Small intestine (tissue), 7 donors: ENCODE data around the gene NFATC2. TPM values are rescaled to one million over a fixed set of nuclear protein-coding genes. Genes with fewer than 3 reads are reported as not detected.
"Not testable (repeated sequence)": the region's sequence is repeated elsewhere in the genome, so short reads cannot be mapped to it uniquely, and the experiment has no call there.

Experiments used
- DNase-seq, 2 donors: peaks; one replicate each; pipeline versions ENCODE4 v3.0.0 to v3.0.0-alpha.2; 2013
- FAIRE-seq: peaks from 2 replicates; lab custom pipeline; 2012; peaks lifted over from hg19 to GRCh38; lab: Jason Lieb, UNC
- H3K27ac ChIP-seq, 3 donors: one replicate each; pipeline ENCODE4 v1.5.1; 2013; ENCODE audit warnings: low read length in 2 of 3, mild to moderate bottlenecking in 2 of 3, control low read depth in 1 of 3, inconsistent platforms in 1 of 3, low read depth in 1 of 3, moderate library complexity in 1 of 3
- H3K27me3 ChIP-seq, 3 donors: one replicate each; pipeline ENCODE4 v1.6.1; 2013; ENCODE audit warnings: low read length in 3 of 3, inconsistent platforms in 1 of 3; ENCODE audit not compliant: control insufficient read depth in 3 of 3, insufficient read depth in 3 of 3
- H3K36me3 ChIP-seq, 3 donors: one replicate each; pipeline ENCODE4 v1.6.1; 2013; ENCODE audit warnings: low read length in 3 of 3, inconsistent platforms in 1 of 3, low read depth in 1 of 3, mild to moderate bottlenecking in 1 of 3, moderate library complexity in 1 of 3; ENCODE audit not compliant: control insufficient read depth in 3 of 3, insufficient read depth in 2 of 3
- H3K4me1 ChIP-seq, 3 donors: one replicate each; pipeline ENCODE4 v1.6.1; 2013; ENCODE audit warnings: low read length in 2 of 3, inconsistent platforms in 1 of 3, low read depth in 1 of 3, mild to moderate bottlenecking in 1 of 3, moderate library complexity in 1 of 3; ENCODE audit not compliant: control insufficient read depth in 3 of 3, insufficient read depth in 2 of 3
- H3K4me3 ChIP-seq, 3 donors: one replicate each; pipeline ENCODE4 v1.5.1; 2013; ENCODE audit warnings: low read length in 3 of 3, control low read depth in 1 of 3, inconsistent platforms in 1 of 3, low read depth in 1 of 3, mild to moderate bottlenecking in 1 of 3, moderate library complexity in 1 of 3
- H3K9me3 ChIP-seq, 2 donors: one replicate each; pipeline ENCODE4 v1.6.1; 2013; ENCODE audit warnings: low read depth in 1 of 2, low read length in 1 of 2; ENCODE audit not compliant: control insufficient read depth in 2 of 2, insufficient read depth in 1 of 2
- WGBS, 3 donors: extraction: QIAGEN DNeasy Blood & Tissue Kit; methylation state at CpG; one replicate each; pipeline ENCODE4 v1.1.7; 2013; 5-methylcytosine and 5-hydroxymethylcytosine counted together
- polyA plus RNA-seq, 4 donors: library from polyadenylated mRNA; stranded (reverse) in 3 of 4; unstranded in 1 of 4; fragments of 200-250 nt in 3 of 4; fragments of 120-200 nt in 1 of 4; gene quantifications; one replicate each; pipeline versions ENCODE4 v1.2.1 to v1.2.3, GENCODE V29; 2013
- donor health status: healthy with polysubstance abuse.
- donor health status: control.
- donor health status: control.
- donor health status: Bipolar disorder and iron deficiency.
- donor health status: healthy.

NFATC2 gene
- polyA plus RNA-seq, 4 donors: 3.1 to 19.4 (median 6.2) TPM

DNA sequence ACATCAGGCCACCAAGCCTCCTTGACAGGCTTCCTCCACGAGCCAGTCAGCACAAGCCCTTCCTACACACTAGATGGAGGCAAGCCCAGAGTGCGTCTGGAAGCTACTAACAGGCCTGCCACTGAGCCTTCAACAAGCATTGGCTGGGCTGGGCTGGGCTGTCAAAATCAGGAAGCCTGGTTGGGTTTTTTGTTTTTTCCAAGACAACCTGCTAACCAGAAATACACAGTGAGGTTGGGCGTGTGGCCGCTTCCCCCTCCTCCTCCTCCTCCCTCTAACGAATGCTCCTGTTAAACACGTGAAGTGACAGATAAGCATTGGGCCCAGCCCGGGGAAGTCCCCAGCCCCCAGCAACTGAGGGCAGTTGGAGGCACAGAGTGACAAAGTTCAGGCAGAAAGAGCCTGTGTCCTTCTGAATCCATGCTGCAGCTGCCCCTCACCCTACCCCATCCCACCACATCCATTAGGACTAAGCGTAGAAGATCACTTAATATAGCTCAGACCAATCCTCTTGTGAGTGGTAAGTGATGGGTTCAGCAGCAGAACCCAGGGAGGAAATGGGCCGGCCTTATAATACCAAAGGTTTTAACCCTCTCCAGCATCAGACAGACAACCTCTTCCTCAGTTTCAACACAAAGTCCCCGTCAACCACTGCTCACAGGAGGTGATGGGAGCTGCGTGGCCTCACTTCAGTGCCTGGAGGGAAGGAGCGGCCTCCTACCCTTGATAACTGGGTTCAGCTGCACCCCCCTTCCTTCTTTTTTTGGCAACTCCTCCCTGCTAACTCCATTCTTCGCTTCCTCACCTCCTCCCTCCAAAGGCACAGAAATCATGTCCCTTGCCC lies 1.1 kb downstream of the NFATC2 start:
- peak; percentile 86 to 91 for DNase-seq
- no peaks in the 10 kb centered on the region for H3K27me3 ChIP-seq
- FAIRE-seq: no peak
- H3K27ac ChIP-seq: peak overlapping the region; percentile 80 to 91 (median 86)
- H3K4me3 ChIP-seq: peak overlapping the region; percentile 66 to 94 (median 75)
- peaks cover 0 to 9% (median 0%) of the 10 kb centered on the region in 3 donors for H3K36me3 ChIP-seq
- H3K4me1 ChIP-seq: peaks cover 0 to 16% (median 2%) of the 10 kb centered on the region in 3 donors
- WGBS, 3 donors: 2 to 10% (median 5%) methylated on average over 13 of the region's 13 CpGs
- peaks cover 0 to 5% of the 10 kb centered on the region in 2 donors for H3K9me3 ChIP-seq

DNA sequence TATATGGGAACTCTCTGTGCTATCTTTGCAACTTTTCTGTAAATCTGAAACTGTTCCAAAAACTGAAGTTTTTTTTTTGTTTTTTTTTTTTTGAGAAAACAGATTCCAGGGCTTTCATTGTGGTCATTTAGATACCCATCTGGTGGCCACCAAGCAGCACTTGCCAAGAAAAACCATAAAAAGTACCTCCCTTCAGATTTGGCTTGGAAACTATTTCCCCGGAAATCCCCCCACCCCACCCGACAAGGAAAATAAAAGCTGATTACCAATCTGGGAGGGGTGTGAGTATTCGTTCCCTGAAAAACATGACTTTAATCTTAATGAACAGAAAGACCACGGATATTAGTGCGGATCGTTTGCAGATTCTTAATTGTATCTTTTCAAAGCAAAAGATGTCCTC lies 1.9 kb downstream of the NFATC2 start:
- no peak for FAIRE-seq
- H3K36me3 ChIP-seq: peaks cover 0 to 9% (median 0%) of the 10 kb centered on the region in 3 donors

DNA sequence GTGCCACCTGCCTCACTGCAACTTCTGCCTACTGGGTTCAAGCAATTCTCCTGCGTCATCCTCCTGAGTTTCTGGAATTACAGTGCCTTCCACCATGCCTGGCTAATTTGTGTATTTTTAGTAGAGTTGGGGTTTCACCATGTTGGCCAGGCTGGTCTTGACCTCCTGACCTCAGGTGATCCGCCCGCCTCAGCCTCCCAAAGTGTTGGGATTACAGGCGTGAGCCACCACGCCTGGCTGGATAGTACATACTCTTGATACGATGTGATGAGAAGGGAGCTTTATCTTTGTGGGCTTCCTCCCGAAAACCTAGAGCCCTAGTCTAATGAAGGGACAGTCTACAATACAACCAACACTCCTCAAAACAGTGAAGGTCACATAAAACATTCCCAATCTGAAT lies 2.4 kb downstream of the NFATC2 start:
- not testable (repeated sequence) for FAIRE-seq, H3K4me3 ChIP-seq, H3K27me3 ChIP-seq, DNase-seq, H3K9me3 ChIP-seq
- Histone ChIP-seq H3K36me3 (peaks cover 0 to 12% (median 0%) of the 10 kb centered on the region in 3 donors), H3K27ac (peak overlapping the region in 1 of 3 donors; percentile 91), H3K4me1 (peaks cover 0 to 22% (median 2%) of the 10 kb centered on the region in 3 donors)
- WGBS, 3 donors: 72 to 78% (median 77%) methylated on average over 7 of the region's 7 CpGs

More for the DNA sequence above, 1.9 kb downstream of the NFATC2 start:
- Histone ChIP-seq H3K27me3 (no peaks in the 10 kb centered on the region), H3K4me1 (peaks cover 0 to 19% (median 2%) of the 10 kb centered on the region in 3 donors), H3K27ac (peak overlapping the region; percentile 38 to 91 (median 80)), H3K9me3 (peaks cover 0 to 5% of the 10 kb centered on the region in 2 donors), H3K4me3 (peak overlapping the region in 2 of 3 donors; percentile 75 to 94)
- DNase-seq: no peak
- 10 to 21% (median 10%) methylated on average over 6 of the region's 6 CpGs for WGBS, 3 donors

DNA sequence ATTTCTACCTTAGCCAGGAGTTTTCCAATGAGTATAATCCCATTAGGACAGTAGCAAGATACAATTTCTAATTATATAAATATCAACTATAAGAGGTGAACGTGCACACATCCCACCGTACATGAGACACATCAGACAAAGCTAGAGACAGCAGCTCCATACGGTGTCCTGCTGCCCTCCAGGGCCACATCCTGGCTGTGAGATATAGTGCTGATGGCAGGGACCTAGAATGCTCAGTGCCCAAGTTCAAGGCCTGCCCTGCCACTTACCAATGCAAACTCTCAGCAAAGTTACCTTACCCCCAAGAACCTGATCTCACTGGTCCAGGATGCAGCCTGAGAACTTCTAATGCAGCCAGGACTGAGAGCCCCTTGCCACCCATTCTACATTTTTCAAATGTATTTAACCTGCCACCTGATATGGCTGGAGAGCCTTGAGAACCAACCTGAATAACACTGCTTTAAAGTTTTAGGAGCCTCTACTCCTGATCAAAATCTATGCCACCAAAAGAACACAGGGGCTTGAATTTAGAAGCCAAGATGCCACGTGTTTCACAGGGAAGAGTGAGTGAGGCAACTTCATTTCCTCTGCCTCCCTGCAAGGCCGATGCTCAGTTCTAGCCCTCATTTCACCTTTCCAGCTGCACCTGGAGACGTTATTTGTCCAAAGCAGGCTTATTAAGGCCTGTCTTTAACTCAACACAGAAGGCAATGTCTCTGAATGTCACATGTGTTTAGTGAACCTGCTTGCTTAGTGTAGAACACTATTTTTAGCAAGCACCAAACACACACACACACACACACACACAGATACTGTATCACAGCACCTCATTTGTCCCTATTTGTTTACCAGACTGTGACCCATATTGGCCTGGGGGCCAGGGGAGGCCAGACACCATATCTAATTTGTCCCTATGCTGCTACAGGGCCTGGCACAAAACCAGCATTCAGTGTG lies 6.1 kb downstream of the NFATC2 start:
- Histone ChIP-seq H3K27ac (no peak overlapping the region), H3K36me3 (peaks cover 0 to 35% (median 0%) of the 10 kb centered on the region in 3 donors), H3K4me1 (peaks cover 2 to 21% (median 10%) of the 10 kb centered on the region in 3 donors), H3K27me3 (no peaks in the 10 kb centered on the region), H3K9me3 (peaks cover 0 to 5% of the 10 kb centered on the region in 2 donors), H3K4me3 (no peak overlapping the region)
- 46 to 60% (median 54%) methylated on average over 6 of the region's 6 CpGs for WGBS, 3 donors
- FAIRE-seq (no peak), DNase-seq (no peak)

DNA sequence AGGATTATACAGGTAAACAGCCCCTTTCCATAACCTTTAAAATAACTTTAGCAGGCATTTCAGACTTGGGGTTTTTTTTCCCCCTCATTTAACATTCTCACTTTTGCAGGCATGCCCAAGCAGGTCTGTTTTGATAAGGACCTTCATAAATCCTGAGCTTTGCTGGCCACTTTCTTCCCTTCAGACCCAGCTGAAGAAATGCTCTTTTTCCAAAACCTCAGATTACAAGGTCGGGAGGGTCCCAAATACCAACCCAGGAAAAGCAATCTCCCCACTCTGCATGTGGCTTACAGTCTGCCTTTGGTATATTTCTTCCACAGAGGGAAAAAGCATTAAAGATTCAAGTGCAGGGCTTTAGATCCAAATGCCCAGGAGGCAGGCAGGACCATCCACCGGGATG lies 6.8 kb downstream of the NFATC2 start:
- Histone ChIP-seq H3K27ac (no peak overlapping the region), H3K27me3 (no peaks in the 10 kb centered on the region), H3K9me3 (peaks cover 0 to 5% of the 10 kb centered on the region in 2 donors), H3K4me1 (peaks cover 2 to 21% (median 10%) of the 10 kb centered on the region in 3 donors), H3K36me3 (peaks cover 0 to 40% (median 0%) of the 10 kb centered on the region in 3 donors), H3K4me3 (no peak overlapping the region)
- WGBS, 3 donors: 84 to 90% (median 86%) methylated on average over 2 of the region's 2 CpGs
- DNase-seq (no peak), FAIRE-seq (no peak)

DNA sequence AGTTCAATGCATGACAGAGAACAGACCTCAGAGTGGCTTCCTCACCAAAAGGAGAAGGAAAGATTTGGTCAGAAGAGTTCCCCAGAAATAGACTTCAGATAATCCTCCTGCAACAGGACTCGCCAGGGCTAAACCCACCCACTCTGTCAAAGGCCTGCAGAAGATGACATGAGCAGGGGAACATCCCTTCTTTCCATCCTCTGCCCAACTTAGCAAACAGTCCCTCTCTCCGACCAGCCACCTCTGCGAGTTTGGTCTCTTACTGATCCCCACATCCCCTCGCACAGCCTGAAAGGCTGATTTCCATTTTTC lies 7.5 kb downstream of the NFATC2 start:
- peaks cover 0 to 5% of the 10 kb centered on the region in 2 donors for H3K9me3 ChIP-seq
- WGBS, 3 donors: 77 to 94% (median 90%) methylated on average over 4 of the region's 4 CpGs
- H3K4me1 ChIP-seq: peaks cover 3 to 19% (median 10%) of the 10 kb centered on the region in 3 donors
- no peaks in the 10 kb centered on the region for H3K27me3 ChIP-seq
- no peak overlapping the region for H3K27ac ChIP-seq
- FAIRE-seq (no peak), DNase-seq (no peak)
- H3K4me3 ChIP-seq: no peak overlapping the region
- H3K36me3 ChIP-seq: peaks cover 0 to 43% (median 0%) of the 10 kb centered on the region in 3 donors

DNA sequence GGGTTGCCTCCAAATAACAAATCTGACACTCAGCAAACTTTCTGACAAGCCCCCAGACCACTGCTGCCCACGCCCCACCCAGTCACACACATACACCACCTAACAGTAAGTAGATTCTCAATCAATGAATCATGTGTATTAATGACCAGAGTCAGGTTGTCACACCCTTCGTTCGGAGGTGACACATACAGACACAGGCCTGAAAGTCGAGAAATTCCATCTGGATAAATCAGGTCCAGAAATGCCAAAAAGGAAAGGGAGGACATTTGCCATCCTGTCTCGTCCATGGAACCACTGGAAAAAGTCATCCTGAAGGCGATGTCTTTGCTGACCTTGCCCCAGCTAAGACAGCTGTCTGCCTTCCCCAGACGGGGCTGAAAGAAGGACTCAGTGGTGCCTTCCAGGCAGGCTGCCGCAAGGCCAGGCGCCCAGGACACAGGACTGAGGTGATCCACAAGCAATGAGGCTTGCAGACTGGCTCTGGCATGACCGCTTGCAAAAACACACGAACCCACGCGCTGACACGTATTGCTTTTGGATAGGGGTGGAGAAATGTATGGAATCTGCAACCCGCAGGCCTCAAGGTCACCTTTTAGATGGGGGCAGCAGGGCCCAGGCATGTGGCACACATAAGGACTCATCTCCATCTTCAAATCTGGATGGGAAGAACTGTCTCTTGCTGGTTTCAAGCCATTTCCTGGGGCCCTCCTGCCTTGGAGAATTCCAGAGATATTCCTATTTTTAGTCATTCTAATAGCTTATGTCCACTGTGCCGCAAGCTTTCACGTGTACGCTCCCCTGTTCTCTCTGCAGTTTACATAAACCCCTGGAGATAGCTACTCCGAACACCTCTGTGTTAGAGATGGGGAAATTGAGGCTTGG lies 9.0 kb downstream of the NFATC2 start:
- Histone ChIP-seq H3K4me3 (no peak overlapping the region), H3K4me1 (peaks cover 7 to 32% (median 10%) of the 10 kb centered on the region in 3 donors), H3K27ac (peak overlapping the region in 2 of 3 donors; percentile 34 to 35), H3K27me3 (no peaks in the 10 kb centered on the region), H3K9me3 (peaks cover 0 to 5% of the 10 kb centered on the region in 2 donors), H3K36me3 (peaks cover 0 to 38% (median 0%) of the 10 kb centered on the region in 3 donors)
- no peak for FAIRE-seq
- DNase-seq: peak in 1 of 2 donors; percentile 71
- WGBS, 3 donors: 73 to 81% (median 78%) methylated on average over 19 of the region's 19 CpGs
